ENCODE data around the gene CRELD1.
A peak's percentile ranks its signal among the peaks of the same experiment; 100 is the strongest.
"Not testable (repeated sequence)": the region's sequence is repeated elsewhere in the genome, so short reads cannot be mapped to it uniquely, and the experiment has no call there.

The CRELD1 gene, protein sequence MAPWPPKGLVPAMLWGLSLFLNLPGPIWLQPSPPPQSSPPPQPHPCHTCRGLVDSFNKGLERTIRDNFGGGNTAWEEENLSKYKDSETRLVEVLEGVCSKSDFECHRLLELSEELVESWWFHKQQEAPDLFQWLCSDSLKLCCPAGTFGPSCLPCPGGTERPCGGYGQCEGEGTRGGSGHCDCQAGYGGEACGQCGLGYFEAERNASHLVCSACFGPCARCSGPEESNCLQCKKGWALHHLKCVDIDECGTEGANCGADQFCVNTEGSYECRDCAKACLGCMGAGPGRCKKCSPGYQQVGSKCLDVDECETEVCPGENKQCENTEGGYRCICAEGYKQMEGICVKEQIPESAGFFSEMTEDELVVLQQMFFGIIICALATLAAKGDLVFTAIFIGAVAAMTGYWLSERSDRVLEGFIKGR

DNA sequence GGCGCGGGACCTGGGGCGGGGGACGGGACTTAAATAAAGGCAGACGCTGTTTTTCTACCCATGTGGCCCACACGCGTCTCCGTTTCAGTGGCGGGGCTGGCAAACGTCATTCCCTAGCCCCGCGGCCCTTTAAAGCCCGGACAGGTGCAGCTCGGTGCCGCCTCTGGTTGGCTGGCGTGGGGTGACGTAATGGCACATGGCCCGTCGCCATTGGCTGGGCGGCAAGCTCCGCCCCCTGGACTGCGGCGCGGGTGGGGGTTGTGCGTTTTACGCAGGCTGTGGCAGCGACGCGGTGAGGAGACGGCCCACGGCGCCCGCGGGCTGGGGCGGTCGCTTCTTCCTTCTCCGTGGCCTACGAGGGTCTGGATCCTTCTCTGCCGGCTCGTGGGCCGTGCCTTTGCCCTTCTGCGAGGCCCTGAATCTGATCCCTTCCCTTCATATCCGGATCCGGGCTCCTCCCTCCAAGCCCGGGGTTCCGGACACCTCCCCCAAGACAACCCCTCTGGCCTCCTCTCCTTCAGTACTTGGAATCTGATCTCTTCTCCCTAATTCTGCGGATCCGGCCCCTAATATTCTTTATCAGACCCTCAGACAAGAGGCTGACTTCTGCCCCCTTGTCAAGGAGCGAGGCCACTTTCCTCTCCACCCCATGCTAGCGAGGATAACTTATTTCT lies at the start of gene CRELD1:
CRELD1 (plus strand) TSS at position 274 of the 674 bp plus-strand sequence. CDS start 605 bp downstream, outside the sequence.
- DNase-seq: peak; percentile 97

GRCh38 chr3:9884555-9885165 lies 49.0 kb upstream of the CRELD1 start:
- DNase-seq: no peak

DNA sequence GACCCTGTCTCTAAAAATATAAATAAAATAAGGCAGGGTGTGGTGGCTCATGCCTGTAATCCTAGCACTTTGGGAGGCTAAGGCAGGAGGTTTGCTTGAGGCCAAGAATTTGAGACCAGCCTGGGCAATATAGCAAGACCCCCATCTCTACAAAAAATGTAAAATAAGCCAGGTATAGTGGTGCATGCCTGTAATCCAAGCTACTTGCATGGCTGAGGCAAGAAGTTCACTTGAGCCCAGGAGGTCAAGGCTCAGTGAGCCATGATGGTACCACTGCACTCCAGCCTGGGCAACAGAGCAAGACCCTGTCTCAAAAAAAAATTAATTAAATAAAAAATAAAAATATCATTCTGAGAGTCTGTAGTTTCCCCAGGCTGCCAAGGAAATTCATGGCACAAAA lies 47.3 kb upstream of the CRELD1 start:
- no peak for DNase-seq

- no peak for DNase-seq
Measured at GRCh38 chr3:9887480-9887879, 46.2 kb upstream of the CRELD1 start.

GRCh38 chr3:9888540-9888939 lies 45.1 kb upstream of the CRELD1 start:
- DNase-seq: no peak

DNA sequence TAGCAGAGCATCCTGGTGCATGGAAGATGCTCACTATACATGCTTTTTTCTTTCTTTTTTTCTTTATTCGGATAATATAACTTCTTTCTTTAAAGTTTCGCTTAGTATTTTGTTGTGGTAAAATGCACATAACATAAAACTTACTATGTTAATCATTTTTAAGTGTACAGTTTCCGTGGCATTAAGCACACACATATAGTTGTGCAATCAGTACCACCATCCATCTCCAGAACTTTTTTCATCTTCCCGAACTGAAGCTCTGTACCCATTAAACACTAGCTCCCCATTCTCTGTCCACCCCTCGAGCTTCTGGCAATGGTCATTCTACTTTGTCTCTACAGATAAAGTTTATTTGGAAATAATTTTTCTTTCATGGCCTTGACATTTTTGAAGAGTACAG lies 44.2 kb upstream of the CRELD1 start:
- no peak for DNase-seq

- DNase-seq: peak; percentile 90
Measured at GRCh38 chr3:9890249-9891071, 43.2 kb upstream of the CRELD1 start, which contains the start of gene JAGN1. Gene JAGN1 (plus strand): TSS chr3:9890610. CDS start chr3:9890723, 113 bp downstream.

GRCh38 chr3:9891072-9891622 lies 42.5 kb upstream of the CRELD1 start:
- DNase-seq: no peak

DNA sequence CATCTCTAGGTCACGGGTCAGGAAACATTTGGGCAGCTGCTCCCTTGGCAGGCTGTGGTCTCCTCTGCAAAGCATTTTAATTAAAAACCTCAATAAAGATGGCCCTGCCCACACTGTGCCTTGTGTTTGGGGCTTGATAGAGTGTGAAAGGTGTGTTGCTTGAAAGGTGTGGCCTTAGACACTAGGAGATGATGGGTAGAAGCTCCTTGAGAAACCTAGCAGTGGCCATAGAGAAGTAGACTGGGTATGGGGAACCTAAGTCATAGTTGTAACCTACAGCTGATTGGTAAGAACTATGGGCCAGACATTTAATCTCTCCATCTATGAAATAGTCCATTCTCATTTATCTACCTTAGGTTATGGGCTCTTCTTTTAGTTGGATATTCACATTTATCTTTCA lies 39.9 kb upstream of the CRELD1 start:
- no peak for DNase-seq

GRCh38 chr3:9895715-9896114 lies 37.9 kb upstream of the CRELD1 start:
- not testable (repeated sequence) for DNase-seq

DNA sequence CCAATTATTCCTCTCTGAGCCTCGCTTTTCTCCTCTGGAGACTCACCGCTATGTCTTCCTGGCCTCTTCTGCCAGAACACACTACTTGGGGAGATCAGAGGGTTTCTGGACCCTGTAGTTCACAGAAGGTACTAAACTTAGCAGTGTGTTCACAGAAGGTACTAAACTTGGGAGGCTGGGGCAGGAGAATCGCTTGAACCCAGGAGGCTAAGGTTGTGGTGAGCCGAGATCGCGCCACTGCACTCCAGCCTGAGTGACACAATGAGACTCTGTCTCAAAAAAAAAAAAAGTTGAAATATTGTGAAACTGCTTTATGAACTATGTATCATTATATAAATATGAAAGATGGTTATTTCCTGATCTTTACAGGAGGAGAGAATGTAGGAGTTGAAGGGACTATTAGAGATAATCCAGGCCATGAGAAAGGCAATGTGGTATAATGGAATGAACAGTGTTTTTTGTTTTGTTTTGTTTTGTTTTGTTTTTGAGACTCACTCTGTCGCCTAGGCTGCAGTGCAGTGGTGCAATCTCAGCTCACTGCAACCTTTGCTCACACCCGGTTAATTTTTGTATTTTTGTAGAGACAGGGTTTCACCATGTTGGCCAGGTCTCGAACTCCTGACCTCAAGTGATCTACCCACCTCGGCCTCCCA lies 36.8 kb upstream of the CRELD1 start:
- DNase-seq: not testable (repeated sequence)

DNA sequence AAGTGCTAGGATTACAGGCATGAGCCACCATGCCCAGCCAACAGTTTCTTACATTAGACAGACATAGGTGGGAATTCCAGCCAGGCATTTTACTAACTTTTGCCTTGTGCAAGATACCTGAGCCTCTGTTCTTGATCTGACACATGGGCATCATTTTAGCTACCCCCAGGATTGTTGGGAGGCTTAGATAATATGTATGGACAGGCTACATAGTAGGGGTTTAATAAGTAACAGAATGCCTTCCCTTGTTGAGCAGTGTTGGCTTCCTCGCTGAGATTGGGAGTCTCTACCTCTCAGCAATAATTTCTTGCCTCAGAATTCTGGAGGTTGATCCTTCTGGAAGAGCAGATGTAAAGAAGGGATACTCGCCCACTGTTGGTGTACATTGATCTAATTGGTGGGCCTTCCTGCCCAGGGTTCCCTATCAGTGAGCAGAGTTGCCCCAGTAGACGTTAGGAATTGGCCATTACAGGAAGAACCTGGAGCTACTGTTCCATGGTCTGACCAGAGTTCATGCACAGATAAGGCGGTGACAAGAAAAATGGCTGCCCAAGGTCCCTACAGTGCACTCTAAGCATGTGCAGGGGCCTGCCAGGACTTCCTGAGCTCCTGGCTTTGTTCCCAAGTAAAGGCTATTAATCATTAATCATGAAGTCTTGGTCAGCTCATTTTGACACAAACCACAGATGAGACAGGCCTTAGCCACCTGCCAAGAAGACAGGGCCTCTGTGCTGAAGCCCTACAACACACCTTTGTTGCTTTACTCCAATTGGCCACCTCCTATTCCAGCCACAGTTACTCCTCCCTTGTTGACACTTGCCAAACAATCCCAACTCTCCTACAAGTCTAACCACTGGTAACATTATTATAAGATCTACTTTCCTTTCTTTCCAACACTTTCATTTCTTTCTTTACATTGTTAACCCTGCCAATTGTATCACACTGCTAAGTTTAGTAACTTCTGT lies 35.9 kb upstream of the CRELD1 start:
- no peak for DNase-seq

GRCh38 chr3:9898467-9899241 lies 35.0 kb upstream of the CRELD1 start:
- DNase-seq: no peak

GRCh38 chr3:9899289-9899791 lies 34.3 kb upstream of the CRELD1 start:
- DNase-seq: no peak

DNA sequence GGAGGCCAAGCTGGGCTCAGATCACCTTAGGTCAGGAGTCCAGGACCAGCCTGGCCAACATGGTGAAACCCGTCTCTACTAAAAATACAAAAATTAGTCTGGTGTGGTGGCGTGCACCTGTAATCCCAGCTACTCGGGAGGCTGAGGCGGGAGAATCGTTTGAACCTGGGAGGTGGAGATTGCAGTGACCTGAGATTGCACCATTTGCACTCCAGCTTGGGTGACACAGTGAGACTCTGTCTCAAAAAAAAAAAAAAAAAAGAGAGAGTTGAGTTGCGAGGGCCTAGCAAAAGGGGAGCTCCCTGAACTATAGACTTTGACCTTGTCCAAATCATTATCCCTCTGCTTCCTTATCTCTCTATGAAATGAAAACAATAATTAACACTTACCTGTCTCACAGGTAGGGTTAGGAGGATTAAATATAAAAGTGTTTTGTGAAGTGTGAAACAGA lies 32.6 kb upstream of the CRELD1 start:
- not testable (repeated sequence) for DNase-seq

GRCh38 chr3:9901967-9902366 lies 31.7 kb upstream of the CRELD1 start:
- DNase-seq: no peak

GRCh38 chr3:9902372-9903237 lies 31.0 kb upstream of the CRELD1 start, which contains the start of gene IL17RE:
Gene IL17RE (plus strand): TSS chr3:9902848. CDS start chr3:9902933, 85 bp downstream.
- DNase-seq: no peak

DNA sequence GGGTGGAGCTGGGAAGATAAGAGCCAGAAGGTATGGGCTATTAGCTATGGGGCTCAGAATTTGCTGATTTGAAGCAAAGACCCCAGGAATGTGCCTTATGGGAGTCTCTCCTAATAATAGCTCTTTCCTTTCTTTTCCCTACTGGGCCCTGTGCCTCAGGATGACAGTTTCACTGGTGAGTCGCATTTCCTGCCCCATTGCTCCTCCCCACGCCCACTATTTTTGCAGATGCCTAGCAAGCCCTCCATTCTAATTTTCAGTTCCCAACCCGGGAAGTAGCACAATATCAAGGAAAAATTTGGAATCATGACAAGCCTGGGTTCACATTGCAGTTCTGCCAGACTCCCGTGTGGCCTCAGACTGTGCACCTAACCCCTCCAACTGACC lies 30.4 kb upstream of the CRELD1 start:
- DNase-seq: no peak

Data from CD4-positive, alpha-beta T cell treated with Interleukin-15 for 1 hour (primary cell).